Trophoblast cell (in vitro differentiated cells and primary cell): Measurements from ENCODE around the gene MMD2.

Experiments used
- DNase-seq, 2 donors: peaks; one replicate each; pipeline ENCODE4 v3.0.0-alpha.2; 2016
- H2AFZ ChIP-seq: 2 replicates; pipeline ENCODE4 v1.6.1; 2013; ENCODE audit warnings: low read length, moderate library complexity, mild to moderate bottlenecking; ENCODE audit not compliant: insufficient read depth, poor library complexity
- H2AK5ac ChIP-seq: 2 replicates; pipeline ENCODE4 v1.6.1; 2013; ENCODE audit warnings: mild to moderate bottlenecking, low read length
- H2BK120ac ChIP-seq: 2 replicates; pipeline ENCODE4 v1.6.1; 2013; ENCODE audit warnings: low read length, mild to moderate bottlenecking, moderate library complexity; ENCODE audit not compliant: insufficient read depth, poor library complexity
- H2BK12ac ChIP-seq: 2 replicates; pipeline ENCODE4 v1.6.1; 2013; ENCODE audit warnings: mild to moderate bottlenecking, low read length, moderate library complexity
- H2BK5ac ChIP-seq: 2 replicates; pipeline ENCODE4 v1.6.1; 2013; ENCODE audit warnings: low read length, low read depth, moderate library complexity, mild to moderate bottlenecking; ENCODE audit not compliant: poor library complexity
- H3K14ac ChIP-seq: 2 replicates; pipeline ENCODE4 v1.6.1; 2013; ENCODE audit warnings: mild to moderate bottlenecking, low read length
- H3K18ac ChIP-seq: 2 replicates; pipeline ENCODE4 v1.6.1; 2013; ENCODE audit warnings: mild to moderate bottlenecking, low read length
- H3K23ac ChIP-seq: 2 replicates; pipeline ENCODE4 v1.6.1; 2013; ENCODE audit warnings: low read length
- H3K27ac ChIP-seq: 2 replicates; pipeline ENCODE4 v1.5.1; 2013; ENCODE audit warnings: low read depth, mild to moderate bottlenecking, inconsistent platforms, low read length, moderate library complexity
- H3K27me3 ChIP-seq: 2 replicates; pipeline ENCODE4 v1.6.1; 2013; ENCODE audit warnings: inconsistent platforms, mild to moderate bottlenecking, low read length, moderate library complexity; ENCODE audit not compliant: insufficient read depth
- H3K36me3 ChIP-seq, 2 experiments: 1 replicate in 1 of 2; 2 replicates in 1 of 2; pipeline ENCODE4 v1.6.1; 2013; ENCODE audit warnings: low read length in 2 of 2, mild to moderate bottlenecking in 2 of 2, moderate library complexity in 1 of 2; ENCODE audit not compliant: insufficient read depth in 2 of 2, control insufficient read depth in 1 of 2
- H3K4ac ChIP-seq: 2 replicates; pipeline ENCODE4 v1.6.1; 2013; ENCODE audit warnings: low read depth, mild to moderate bottlenecking, low read length, moderate library complexity
- H3K4me1 ChIP-seq, 2 experiments: 1 replicate in 1 of 2; 2 replicates in 1 of 2; pipeline ENCODE4 v1.6.1; 2013; ENCODE audit warnings: low read length in 2 of 2, mild to moderate bottlenecking in 2 of 2, moderate library complexity in 1 of 2; ENCODE audit not compliant: insufficient read depth in 2 of 2, control insufficient read depth in 1 of 2
- H3K4me2 ChIP-seq: 2 replicates; pipeline ENCODE4 v1.6.1; 2013; ENCODE audit warnings: inconsistent platforms, mild to moderate bottlenecking, low read length, moderate library complexity
- H3K4me3 ChIP-seq: 2 replicates; pipeline ENCODE4 v1.5.1; 2013; ENCODE audit warnings: mild to moderate bottlenecking, low read depth, low read length, inconsistent platforms
- H3K79me1 ChIP-seq: one replicate; pipeline ENCODE4 v1.6.1; 2013; ENCODE audit warnings: low read length
- H3K79me2 ChIP-seq: 2 replicates; pipeline ENCODE4 v1.6.1; 2013; ENCODE audit warnings: low read length, mild to moderate bottlenecking; ENCODE audit not compliant: control insufficient read depth, insufficient read depth, poor library complexity
- H3K9ac ChIP-seq: 2 replicates; pipeline ENCODE4 v1.6.1; 2013; ENCODE audit warnings: mild to moderate bottlenecking, low read length
- H3K9me3 ChIP-seq: 2 replicates; pipeline ENCODE4 v1.6.1; 2013; ENCODE audit warnings: low read depth, mild to moderate bottlenecking, control low read depth, inconsistent platforms, low read length; ENCODE audit not compliant: insufficient read depth
- H4K12ac ChIP-seq: 2 replicates; pipeline ENCODE4 v1.6.1; 2013; ENCODE audit warnings: low read depth, mild to moderate bottlenecking, low read length, moderate library complexity
- H4K8ac ChIP-seq: 2 replicates; pipeline ENCODE4 v1.6.1; 2013; ENCODE audit warnings: low read depth, mild to moderate bottlenecking, low read length, moderate library complexity
- H4K91ac ChIP-seq: one replicate; pipeline ENCODE4 v1.6.1; 2013; ENCODE audit warnings: low read depth, mild to moderate bottlenecking, low read length, moderate library complexity
- WGBS: extraction: QIAGEN DNeasy Blood & Tissue Kit; methylation state at CpG from one replicate; pipeline ENCODE4 v1.1.7; 2013; ENCODE audit warnings: missing lambda C conversion rate; ENCODE audit not compliant: insufficient read length, insufficient coverage; ENCODE audit errors: extremely low coverage; 5-methylcytosine and 5-hydroxymethylcytosine counted together

The MMD2 gene

GRCh38 chr7:4929005-4929404, 30.0 kb downstream of the MMD2 start:
- Histone ChIP-seq H3K23ac (no peak overlapping the region), H3K27me3 (no peaks in the 10 kb centered on the region), H3K36me3 (no peaks in the 10 kb centered on the region), H3K9me3 (no peaks in the 10 kb centered on the region), H3K14ac (no peak overlapping the region), H4K8ac (no peak overlapping the region), H2BK5ac (no peak overlapping the region), H4K91ac (no peak overlapping the region), H3K4ac (no peak overlapping the region), H3K9ac (no peak overlapping the region), H4K12ac (no peak overlapping the region), H3K4me1 (no peaks in the 10 kb centered on the region), H2BK120ac (no peak overlapping the region), H2AFZ (no peak overlapping the region), H3K4me3 (no peak overlapping the region), H3K79me2 (no peaks in the 10 kb centered on the region), H2AK5ac (no peak overlapping the region), H3K18ac (no peak overlapping the region), H3K79me1 (no peaks in the 10 kb centered on the region), H2BK12ac (no peak overlapping the region), H3K27ac (no peak overlapping the region), H3K4me2 (no peak overlapping the region)
- DNase-seq: no peak
- WGBS: no CpG with 5 or more reads among the region's 8 CpGs

DNA sequence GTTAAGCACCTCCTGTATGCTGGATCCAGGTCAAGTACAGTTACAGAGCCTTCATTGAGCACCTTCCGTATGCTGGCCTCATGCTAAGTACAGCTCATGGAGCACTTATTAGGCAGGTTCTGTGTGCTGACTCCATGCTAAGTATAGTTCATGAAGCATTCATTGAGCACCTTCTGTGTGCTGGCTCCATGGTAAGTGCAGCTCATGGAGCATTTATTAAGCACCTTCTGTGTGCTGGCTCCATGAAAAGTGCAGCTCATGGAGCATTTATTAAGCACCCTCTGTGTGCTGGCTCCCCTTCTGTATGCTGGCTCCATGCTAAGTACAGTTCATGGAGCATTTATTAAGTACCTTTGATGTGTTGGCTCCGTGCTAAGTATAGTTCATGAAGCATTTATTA, 30.5 kb downstream of the MMD2 start:
- no CpG with 5 or more reads among the region's 2 CpGs for WGBS

GRCh38 chr7:4919969-4920766, 38.8 kb downstream of the MMD2 start:
- no peak overlapping the region for H3K4ac ChIP-seq
- H3K9ac ChIP-seq: no peak overlapping the region
- H4K91ac ChIP-seq: no peak overlapping the region
- no CpG with 5 or more reads among the region's 19 CpGs for WGBS
- no peak overlapping the region for H2AK5ac ChIP-seq
- DNase-seq: no peak
- no peak overlapping the region for H3K14ac ChIP-seq
- H3K79me1 ChIP-seq: no peaks in the 10 kb centered on the region
- no peak overlapping the region for H2BK5ac ChIP-seq
- no peak overlapping the region for H3K23ac ChIP-seq
- H3K27ac ChIP-seq: no peak overlapping the region
- no peak overlapping the region for H4K12ac ChIP-seq
- no peak overlapping the region for H3K4me3 ChIP-seq
- no peak overlapping the region for H2BK12ac ChIP-seq
- H2BK120ac ChIP-seq: no peak overlapping the region
- no peak overlapping the region for H3K4me2 ChIP-seq
- peaks cover 13% of the 10 kb centered on the region for H3K9me3 ChIP-seq
- no peaks in the 10 kb centered on the region for H3K36me3 ChIP-seq
- no peaks in the 10 kb centered on the region for H3K27me3 ChIP-seq
- no peak overlapping the region for H2AFZ ChIP-seq
- H4K8ac ChIP-seq: no peak overlapping the region
- H3K4me1 ChIP-seq: no peaks in the 10 kb centered on the region
- no peaks in the 10 kb centered on the region for H3K79me2 ChIP-seq
- no peak overlapping the region for H3K18ac ChIP-seq

More for the DNA sequence above, 30.5 kb downstream of the MMD2 start:
- Histone ChIP-seq H3K14ac (no peak overlapping the region), H3K4me3 (no peak overlapping the region), H2AK5ac (no peak overlapping the region), H4K91ac (no peak overlapping the region), H3K27ac (no peak overlapping the region), H3K4me2 (no peak overlapping the region), H3K9me3 (no peaks in the 10 kb centered on the region), H3K79me1 (no peaks in the 10 kb centered on the region), H2AFZ (no peak overlapping the region), H3K9ac (no peak overlapping the region), H3K4me1 (no peaks in the 10 kb centered on the region), H3K23ac (no peak overlapping the region), H3K79me2 (no peaks in the 10 kb centered on the region), H3K27me3 (no peaks in the 10 kb centered on the region), H2BK120ac (no peak overlapping the region), H2BK5ac (no peak overlapping the region), H2BK12ac (no peak overlapping the region), H3K18ac (no peak overlapping the region), H4K12ac (no peak overlapping the region), H4K8ac (no peak overlapping the region), H3K36me3 (no peaks in the 10 kb centered on the region), H3K4ac (no peak overlapping the region)
- DNase-seq: no peak

GRCh38 chr7:4916113-4916512, 42.9 kb downstream of the MMD2 start:
- H3K4ac ChIP-seq: no peak overlapping the region
- no peak overlapping the region for H2BK12ac ChIP-seq
- no peak overlapping the region for H3K27ac ChIP-seq
- H2AK5ac ChIP-seq: no peak overlapping the region
- no peak overlapping the region for H4K12ac ChIP-seq
- H3K23ac ChIP-seq: no peak overlapping the region
- H4K8ac ChIP-seq: no peak overlapping the region
- no peak overlapping the region for H3K9ac ChIP-seq
- no peak overlapping the region for H3K4me2 ChIP-seq
- no peaks in the 10 kb centered on the region for H3K36me3 ChIP-seq
- H3K27me3 ChIP-seq: no peaks in the 10 kb centered on the region
- no peak overlapping the region for H4K91ac ChIP-seq
- no peaks in the 10 kb centered on the region for H3K79me1 ChIP-seq
- no peak overlapping the region for H3K18ac ChIP-seq
- H3K4me3 ChIP-seq: no peak overlapping the region
- H3K9me3 ChIP-seq: peaks cover 13% of the 10 kb centered on the region
- H3K79me2 ChIP-seq: no peaks in the 10 kb centered on the region
- no peak overlapping the region for H2AFZ ChIP-seq
- H3K4me1 ChIP-seq: no peaks in the 10 kb centered on the region
- DNase-seq: no peak
- no peak overlapping the region for H2BK5ac ChIP-seq
- H3K14ac ChIP-seq: no peak overlapping the region
- no CpG with 5 or more reads among the region's 8 CpGs for WGBS
- no peak overlapping the region for H2BK120ac ChIP-seq
